GM12874 (cell line): Measurements from ENCODE around the gene VTN.

ENCODE experiments used
- TF ChIP-seq, protein P1 (sequence below): IDR thresholded peaks from 2 replicates; pipeline ENCODE4 v1.5.1; 2011; ENCODE audit warnings: low read depth, mild to moderate bottlenecking, control low read depth, low read length, moderate library complexity; ENCODE audit not compliant: insufficient read depth

The VTN gene

GRCh38 chr17:28357061-28357900, 12.8 kb downstream of the VTN start, which contains the start of gene POLDIP2:
POLDIP2 (minus strand) TSS chr17:28357527; CDS start chr17:28357448, 79 bp downstream.
- TF ChIP-seq, protein P1, sequence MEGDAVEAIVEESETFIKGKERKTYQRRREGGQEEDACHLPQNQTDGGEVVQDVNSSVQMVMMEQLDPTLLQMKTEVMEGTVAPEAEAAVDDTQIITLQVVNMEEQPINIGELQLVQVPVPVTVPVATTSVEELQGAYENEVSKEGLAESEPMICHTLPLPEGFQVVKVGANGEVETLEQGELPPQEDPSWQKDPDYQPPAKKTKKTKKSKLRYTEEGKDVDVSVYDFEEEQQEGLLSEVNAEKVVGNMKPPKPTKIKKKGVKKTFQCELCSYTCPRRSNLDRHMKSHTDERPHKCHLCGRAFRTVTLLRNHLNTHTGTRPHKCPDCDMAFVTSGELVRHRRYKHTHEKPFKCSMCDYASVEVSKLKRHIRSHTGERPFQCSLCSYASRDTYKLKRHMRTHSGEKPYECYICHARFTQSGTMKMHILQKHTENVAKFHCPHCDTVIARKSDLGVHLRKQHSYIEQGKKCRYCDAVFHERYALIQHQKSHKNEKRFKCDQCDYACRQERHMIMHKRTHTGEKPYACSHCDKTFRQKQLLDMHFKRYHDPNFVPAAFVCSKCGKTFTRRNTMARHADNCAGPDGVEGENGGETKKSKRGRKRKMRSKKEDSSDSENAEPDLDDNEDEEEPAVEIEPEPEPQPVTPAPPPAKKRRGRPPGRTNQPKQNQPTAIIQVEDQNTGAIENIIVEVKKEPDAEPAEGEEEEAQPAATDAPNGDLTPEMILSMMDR = no peak

GRCh38 chr17:28350271-28350670, 19.8 kb downstream of the VTN start:
- TF ChIP-seq, protein P1 = no peak

DNA sequence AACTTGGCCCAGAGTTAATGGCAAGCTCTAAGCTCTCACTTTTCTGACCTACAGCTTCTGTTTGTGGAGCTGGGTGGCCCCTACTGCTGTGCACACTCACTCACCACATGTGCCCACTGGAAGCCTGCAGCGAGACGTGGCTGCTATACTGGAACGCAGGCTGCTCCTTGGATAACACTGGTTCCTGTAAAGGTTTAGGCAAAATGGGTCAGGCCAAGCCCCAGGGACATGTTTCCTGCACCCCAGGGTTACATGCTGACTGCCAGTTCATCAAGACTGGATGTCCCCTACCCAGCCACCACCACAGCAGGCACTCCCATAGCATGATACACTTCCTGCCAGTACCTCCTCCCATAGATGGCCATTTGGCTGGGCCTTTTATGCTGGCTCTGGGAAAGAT, 21.1 kb downstream of the VTN start:
- TF ChIP-seq, protein P1 = no peak

DNA sequence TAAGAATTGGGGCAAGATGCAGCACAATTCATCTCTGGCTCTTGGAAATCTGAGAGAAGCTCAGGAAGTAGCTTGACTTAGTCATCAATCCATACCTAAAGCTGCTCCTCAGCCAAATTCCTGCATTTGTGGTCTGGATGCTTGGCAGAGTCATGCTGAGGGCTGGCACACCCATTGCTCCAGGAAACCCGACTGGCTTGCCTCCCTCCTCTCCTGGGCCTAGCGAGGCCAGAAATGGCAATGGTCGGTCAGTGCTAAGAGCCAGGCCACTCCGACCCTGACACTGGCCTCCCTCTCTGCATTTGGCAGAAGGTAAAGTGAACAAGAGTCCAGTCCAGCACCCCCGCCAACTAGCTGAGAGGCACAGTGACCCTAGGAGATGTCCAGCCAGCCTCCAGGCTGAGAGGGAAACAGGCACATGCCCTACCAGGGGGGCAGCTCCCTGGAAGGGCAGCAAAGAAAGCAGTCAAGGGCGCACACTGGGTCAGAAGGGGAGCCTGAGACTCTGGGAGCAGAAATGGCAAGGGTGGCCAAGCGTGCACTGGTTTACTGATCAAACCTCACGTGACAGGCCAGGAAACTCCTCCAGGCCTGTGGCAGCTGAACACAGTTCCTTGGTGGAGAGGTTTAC, 22.7 kb downstream of the VTN start:
- TF ChIP-seq, protein P1 = no peak

GRCh38 chr17:28346746-28347246, 23.3 kb downstream of the VTN start:
- TF ChIP-seq, protein P1 = no peak

GRCh38 chr17:28346199-28346580, 23.9 kb downstream of the VTN start:
- TF ChIP-seq, protein P1 = no peak

DNA sequence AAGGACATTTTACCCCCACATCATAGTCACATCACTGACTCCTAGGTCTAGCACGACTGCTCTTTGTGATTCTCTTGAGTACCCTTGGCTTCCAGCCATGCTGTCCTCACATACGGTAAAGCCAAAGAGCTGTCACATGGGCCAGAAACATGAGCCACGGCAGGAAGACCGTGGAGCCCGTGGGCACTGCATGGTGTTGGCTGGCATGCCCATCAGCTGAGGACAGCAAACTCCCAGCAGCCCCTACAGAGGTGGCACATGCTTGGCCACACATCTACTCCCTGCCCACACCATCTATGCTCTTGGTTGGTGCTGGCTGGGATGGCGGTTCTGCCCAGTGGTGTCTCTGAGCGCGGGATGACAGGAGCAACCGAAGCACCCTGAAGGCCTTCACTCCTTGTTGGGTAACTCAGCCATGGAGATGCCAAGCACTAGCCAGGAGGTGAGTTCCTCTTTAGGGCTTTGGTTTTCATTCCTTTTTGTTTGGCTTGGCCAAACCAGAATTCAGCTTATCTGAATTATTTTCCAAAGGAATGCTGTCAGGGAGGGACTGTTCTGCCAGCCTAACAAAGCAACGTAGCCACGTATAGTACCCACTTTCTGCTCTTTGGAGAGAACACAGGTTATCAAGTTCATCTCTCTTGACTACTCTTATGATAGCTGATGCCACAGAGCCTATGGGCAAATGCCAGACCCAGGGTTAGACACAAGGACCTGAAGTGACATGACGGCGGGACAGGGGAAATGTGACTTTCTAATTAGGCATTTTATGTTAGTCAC, 24.5 kb downstream of the VTN start:
- TF ChIP-seq, protein P1 = no peak
